Fibroblast of peridontal ligament (primary cell): ENCODE measurements around the gene DAZAP2.
"Not testable (repeated sequence)": the region's sequence is repeated elsewhere in the genome, so short reads cannot be mapped to it uniquely, and the experiment has no call there.

Experiments used
- DNase-seq: peaks from one replicate; pipeline ENCODE4 v3.0.0-alpha.2; 2010; ENCODE audit errors: extremely low read depth

The DAZAP2 gene

DNA sequence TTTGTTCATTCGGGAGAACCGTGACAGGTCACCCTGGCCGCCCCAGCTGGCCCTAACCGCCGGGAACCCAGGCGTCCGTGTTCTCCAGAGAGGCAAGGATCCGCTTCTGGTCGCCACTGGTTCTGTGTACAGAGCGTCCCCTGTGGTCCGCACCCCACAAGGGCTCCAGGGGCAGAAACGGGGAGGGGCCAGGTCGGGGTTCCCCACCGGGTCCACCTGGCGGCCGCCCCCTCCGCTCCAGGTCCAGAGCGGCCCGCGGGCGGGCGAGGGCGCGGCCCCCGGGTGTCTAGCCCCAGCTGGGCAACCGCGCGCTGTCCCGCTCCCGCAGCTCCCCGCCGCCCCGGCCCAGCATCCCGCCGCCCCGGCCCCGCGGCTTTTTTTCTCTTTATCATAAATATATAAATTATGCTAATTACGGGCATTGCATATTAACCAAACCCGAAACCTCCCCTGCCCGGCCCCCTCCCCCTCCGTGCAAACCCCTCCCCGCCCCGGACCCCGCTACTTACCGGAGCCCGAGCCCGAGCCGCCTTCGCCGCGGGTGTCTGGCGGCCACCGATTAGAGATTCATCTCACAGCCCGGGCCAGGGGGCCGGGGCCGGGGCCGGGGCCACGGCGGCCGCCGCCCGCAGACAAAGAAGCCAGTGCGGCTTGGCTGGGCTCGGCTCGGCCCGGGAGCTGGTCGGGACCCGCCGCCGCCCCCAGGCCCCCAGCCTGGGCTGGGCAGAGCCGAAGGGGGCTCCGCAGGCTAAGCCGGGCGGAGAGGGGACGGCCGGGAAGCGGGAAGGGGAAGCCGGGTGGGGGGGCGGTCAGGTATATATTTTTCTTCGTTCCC is 21.3 kb upstream of the DAZAP2 start:
- DNase-seq: peak; percentile 12

DNA sequence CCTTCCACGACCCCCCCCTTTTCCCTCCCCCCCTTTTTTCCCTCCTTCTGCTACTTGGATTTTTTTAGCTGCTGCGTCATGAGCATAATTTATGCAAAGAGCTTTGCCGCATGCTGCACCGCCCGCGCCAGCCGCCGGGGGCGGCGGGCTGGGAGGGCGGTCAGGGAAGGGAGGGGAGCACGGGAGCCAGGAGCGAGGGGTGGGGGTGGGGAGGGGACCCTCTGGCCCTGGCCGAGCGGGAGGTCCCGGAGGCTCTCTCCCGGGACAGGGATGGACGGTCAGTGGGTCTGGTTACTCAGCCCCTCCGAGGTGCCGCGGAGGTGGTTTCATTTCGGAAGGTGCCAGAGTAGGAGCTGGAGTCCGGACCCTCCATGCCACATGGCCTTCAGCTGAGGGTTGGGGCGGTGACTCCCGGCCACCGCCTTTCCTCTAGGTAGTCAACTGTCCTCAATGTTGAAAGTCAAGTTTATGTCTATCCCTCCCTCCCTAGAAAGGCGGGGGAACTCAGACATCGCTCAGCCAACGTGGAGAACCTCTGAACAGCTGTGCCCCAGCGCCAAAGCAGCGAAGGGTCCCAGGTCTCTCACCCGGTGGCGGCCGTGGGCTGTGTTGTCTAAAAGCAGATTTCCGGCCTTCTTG is 20.5 kb upstream of the DAZAP2 start, which contains the start of gene POU6F1:
Gene POU6F1, minus strand, starts transcription at position 95 of the 639 bp plus-strand sequence. CDS start 11,226 bp downstream, outside the sequence.
- DNase-seq: peak; percentile 81

DNA sequence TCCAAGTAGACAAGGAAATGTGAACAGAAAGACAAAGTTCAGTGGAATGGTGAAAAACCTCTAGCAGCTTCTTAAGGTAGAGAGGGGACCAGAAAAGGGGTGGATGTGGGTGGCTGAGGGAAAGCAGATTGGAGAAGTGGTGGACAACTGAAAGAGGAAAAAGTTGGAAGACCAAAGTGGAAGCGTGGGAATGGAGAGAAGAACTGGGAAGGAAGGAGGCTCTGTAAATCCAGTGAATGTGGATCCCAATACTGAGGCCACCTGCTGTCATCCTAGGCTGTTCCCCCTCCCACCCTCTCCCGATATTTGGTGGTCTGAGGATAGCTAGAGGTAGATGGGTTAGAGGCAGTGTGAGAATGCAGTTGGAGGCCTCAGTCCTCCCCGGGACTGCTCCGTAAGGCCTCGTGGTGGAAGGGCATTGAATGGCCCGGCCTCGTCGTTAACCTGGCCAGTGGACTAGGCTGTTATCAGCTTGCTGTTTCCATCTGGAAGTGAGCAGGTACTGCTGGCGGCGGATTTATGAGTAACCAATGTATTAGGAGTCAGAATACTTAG is 19.9 kb upstream of the DAZAP2 start:
- DNase-seq: no peak

DNA sequence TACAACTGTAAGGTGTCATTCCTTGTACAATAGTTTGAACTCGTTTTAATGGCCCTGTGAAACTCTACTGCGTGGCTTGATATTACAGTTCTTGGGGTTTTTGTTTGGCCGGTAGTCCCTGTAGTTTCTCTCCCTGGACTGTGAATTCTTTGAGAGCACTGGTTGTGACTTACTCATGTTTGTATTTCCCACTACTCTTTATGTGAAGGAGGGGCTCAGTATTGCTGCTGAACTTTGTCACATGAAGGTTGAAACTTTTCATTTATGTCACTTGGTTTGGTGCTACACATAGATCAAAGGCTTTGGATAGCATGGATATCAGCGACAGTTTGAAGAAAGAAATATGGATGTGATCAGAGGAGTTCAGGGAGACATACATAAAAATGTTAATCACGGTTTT is 19.3 kb upstream of the DAZAP2 start:
- no peak for DNase-seq

DNA sequence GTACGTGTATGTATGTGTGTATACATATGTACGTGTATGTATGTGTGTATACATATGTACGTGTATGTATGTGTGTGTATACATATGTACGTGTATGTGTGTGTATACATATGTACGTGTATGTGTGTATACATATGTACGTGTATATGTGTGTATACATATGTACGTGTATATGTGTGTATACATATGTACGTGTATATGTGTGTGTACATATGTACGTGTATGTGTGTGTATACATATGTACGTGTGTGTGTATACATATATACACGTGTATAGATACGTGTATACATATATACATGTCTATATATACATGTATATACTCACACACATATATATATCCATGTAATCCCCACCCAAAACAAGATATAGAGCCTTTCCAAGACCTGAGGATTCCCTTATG is 18.8 kb upstream of the DAZAP2 start:
- not testable (repeated sequence) for DNase-seq

DNA sequence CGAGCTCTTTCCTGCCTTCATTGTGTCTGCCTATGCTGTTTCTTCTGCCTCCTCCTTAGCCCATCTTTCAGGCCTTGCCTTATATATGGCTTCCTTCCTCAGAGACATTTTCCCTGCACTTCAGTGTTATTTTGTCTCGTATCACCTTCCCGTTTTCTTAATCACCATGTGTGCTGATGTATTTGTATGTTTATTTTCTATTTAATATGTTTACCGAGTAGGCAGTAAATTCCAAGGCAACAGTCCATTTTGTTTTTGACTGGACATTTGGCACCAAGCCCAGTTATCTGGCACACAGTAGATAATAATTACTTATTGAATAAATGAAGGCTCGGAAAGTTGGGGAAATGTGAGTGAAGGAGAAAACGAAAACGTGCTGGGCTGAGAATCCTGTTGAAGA is 16.2 kb upstream of the DAZAP2 start:
- no peak for DNase-seq

DNA sequence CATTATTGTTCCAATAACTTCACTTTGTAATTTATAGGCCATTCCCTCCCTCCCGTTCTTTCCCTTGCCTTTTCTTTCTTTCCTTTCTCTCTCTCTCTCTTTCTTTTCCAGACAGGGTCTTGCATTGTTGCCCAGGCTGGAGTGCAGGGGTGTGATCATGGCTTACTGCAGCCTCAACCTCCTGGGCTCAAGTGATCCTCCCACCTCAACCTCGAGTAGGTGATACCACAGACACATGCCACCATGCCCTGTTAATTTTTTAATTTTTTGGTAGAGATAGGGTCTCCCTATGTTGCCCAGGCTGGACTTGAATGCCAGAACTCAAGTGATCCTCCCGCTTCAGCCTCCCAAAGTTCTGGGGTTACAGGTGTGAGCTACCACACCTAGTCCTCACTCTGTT is 14.0 kb upstream of the DAZAP2 start:
- no peak for DNase-seq

DNA sequence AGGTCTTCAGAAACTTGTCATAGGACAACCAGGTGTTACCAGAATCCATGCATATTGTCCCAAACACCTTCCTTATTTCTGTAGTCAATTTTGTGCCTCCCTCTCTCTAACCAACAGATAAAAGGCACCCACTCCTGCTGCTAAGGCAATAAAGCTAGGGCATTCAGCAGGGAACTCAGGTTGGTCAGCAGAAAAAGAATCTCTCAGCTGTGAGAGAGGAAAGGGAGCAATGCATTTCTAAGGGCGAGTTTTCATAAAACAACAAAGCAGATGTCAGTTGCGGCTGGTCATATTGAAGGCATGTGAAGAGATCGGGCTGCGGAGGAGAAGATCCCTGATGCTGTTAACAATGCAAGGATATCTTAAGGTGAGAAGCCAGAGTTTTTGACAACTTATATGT is 13.4 kb upstream of the DAZAP2 start:
- no peak for DNase-seq

DNA sequence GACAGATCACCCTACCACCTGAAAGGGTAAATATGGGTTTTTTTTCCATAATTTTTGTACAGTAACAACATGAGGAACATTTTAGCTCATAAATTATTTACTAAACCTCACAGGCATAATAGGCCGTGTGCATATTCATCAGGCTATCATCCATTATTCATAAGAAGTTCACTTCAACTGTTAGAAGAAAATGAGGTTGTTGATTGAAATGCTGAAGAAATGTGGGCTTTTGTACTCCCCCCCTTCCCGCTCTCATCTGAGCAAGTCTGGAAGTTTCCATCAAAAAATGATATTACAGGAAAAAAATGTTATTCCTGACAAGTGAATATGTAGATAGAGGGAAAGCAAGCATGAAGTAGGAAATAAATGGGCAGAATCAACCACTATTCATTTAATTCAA is 12.9 kb upstream of the DAZAP2 start:
- DNase-seq: no peak

DNA sequence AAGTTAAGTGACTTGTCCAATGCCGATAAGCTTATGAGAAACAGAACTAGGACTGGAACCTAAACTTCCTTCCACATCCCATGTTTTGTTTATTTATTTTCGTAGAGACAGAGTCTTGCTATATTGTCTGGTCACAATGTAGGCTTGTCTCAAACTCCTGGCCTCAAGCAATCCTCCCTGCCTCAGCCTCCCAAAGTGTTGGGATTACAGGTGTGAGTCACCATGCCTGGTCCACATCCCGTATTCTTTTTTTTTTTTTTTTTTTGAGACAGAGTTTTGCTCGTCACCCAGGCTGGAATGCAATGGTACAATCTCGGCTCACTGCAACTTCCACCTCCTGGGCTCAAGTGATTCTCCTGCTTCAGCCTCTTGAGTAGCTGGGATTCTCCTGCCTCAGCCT is 11.5 kb upstream of the DAZAP2 start:
- not testable (repeated sequence) for DNase-seq

DNA sequence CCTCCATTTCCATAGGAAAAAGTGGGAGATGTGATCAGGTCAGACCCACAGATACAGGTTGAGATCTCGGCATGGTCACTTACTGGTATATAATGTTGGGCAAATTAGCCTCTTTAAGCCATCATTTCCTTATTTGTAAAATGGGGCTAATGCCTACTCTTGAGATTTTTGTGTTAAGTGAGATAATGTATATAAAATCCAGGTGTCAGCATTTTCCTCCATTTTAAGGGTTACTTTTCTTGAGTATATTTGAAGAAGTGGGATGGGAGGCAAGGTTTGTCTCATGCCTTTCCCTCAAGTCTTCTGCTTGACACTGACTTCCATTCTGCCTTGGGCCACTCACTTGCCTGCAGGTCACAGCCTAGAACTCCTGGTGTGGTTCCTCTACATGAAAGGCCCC is 10.7 kb upstream of the DAZAP2 start:
- no peak for DNase-seq

DNA sequence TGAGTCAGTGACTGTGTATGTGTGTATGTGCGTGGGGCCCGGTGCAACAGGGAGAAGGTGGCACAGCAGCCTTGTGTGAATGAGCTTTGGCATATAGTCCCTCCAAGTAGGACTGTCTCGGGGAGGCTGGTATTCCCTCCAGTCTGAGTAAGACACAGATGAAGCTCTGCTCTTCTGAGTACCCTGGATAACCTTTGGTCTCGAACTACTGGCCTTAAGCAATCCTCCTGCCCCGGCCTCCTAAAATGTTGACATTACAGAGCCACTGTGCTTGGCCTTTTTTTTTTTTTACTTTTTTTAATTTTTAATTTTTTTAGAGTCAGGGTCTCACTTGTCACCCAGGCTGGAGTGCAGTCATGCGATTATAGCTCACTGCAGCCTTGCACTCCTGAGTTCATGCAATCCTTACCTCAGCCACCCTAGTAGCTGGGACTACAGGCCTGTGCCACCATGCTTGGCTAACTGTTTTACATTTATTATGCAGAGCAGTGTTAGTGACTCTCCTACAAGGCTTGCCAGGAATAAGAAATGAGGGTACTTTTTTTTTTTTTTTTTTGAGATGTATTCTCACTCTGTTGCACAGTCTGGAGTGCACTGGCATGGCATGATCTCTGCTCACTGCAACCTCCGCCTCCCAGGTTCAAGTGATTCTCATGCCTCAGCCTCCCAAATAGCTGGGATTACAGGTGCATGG is 9.4 kb upstream of the DAZAP2 start:
- no peak for DNase-seq

DNA sequence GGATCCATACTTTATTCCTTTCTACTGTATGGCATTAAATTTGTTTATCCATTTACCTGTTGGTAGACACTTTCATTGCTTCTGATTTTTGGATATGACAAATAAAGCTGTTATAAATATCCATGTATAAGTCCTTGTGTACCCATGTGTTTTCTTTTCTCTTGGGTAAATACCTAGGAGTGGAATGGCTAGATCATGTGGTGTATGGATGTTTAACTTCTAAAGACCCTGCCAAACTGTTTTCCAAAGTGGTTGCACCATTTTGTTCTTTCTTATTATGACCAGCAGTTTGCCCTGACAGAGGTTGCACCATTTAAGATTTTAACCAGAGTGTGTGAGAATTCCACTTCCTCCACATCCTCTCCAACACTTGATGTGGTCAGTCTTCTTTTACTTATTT is 6.0 kb upstream of the DAZAP2 start:
- DNase-seq: no peak

DNA sequence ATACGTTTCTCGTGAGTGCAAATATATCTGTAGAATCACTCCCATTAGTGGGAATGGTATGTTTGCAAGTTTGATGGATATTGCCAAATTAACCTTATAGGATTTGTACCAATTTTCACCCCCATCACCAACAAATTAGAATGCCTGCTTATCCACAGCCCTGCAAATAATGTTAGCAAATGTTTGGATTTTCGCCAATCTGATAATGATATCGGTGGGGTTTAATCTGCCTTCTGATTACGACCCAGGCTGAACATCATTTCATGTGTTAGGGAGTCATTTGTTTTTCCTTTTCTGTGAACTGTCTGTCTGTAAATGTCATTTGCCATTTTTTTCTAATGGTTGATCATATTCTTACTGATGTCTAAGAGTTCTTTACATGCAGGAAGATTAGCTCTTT is 4.1 kb upstream of the DAZAP2 start:
- no peak for DNase-seq

DNA sequence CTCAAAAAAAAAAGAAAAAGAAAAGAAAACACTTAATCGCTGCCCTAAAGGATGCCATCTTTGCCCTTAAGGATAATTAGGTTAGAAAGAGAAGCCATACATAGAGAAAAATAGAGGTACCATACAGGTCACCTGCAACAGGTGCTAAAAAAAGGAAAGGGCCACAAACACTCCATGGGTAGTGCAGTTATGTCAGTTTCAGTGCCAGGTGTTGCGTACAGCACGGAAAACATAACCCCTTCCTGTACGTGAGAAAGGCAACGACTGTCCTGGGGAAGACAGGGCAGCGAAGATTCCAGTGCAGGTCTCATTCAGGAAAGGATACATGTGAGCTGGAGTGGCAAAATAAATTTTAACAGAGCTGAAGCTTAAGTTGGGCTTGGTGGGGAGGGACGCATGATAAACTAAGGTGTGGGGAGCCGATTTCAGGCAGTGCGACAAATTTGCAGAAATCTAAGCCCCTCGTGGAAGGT is 553 bp upstream of the DAZAP2 start:
- DNase-seq: no peak

DNA sequence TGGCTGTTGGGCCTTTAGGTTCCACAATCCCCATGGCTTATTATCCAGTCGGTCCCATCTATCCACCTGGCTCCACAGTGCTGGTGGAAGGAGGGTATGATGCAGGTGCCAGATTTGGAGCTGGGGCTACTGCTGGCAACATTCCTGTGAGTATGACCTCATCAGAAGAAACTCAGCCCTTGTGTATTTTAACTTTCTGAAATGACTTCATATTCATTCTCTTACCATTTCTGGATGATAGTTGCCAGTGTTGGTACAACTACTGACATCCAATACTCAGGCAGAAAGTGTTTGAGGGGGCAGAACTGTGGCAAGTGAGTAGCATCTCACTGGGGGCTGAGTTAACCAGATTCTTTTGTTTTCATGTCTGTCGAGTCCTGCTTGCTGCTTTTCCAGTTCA is 2.3 kb downstream of the DAZAP2 start:
- peak; percentile 68 for DNase-seq

DNA sequence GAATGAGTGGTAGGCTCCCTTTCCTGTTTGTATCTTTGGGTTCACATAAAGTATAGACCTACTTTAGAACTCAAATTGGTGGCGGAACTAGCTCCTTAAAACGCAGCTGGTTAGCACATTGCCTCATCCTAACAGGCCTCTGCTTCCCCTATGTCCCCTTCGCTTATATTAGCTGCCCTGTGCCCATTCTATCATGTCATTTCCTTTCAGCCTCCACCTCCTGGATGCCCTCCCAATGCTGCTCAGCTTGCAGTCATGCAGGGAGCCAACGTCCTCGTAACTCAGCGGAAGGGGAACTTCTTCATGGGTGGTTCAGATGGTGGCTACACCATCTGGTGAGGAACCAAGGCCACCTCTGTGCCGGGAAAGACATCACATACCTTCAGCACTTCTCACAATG is 3.5 kb downstream of the DAZAP2 start:
- no peak for DNase-seq

DNA sequence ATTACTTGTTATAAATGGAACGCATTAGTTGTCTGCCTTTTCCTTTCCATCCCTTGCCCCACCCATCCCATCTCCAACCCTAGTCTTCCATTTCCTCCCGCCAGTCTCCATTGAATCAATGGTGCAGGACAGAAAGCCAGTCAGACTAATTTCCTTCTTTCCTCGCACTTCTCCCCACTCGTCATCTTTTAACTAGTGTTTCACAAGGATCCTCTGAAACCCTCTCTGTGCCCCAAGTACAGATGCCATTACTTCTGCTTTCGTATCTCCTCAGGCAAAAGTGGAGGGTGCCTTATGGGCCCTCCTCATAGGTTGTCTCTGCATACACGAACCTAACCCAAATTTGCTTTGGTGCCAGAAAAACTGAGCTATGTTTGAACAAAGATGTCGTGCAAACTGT is 4.2 kb downstream of the DAZAP2 start:
- no peak for DNase-seq

DNA sequence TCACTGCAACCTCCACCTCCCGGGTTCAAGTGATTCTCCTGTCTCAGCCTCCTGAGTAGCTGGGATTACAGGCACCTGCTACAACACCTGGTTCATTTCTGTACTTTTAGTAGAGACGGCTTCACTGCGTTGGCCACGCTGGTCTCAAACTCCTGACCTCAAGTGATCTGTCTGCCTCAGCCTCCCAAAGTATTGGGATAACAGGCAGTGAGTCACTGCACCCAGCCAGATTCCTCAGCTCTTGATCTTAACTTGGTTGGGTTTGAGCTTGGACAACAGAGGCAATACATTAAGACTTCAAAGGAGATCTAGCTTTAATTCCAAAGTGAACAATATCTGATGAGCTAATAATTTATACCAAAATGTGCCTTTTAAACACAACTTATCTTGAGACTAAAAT is 5.6 kb downstream of the DAZAP2 start:
- peak; percentile 18 for DNase-seq

DNA sequence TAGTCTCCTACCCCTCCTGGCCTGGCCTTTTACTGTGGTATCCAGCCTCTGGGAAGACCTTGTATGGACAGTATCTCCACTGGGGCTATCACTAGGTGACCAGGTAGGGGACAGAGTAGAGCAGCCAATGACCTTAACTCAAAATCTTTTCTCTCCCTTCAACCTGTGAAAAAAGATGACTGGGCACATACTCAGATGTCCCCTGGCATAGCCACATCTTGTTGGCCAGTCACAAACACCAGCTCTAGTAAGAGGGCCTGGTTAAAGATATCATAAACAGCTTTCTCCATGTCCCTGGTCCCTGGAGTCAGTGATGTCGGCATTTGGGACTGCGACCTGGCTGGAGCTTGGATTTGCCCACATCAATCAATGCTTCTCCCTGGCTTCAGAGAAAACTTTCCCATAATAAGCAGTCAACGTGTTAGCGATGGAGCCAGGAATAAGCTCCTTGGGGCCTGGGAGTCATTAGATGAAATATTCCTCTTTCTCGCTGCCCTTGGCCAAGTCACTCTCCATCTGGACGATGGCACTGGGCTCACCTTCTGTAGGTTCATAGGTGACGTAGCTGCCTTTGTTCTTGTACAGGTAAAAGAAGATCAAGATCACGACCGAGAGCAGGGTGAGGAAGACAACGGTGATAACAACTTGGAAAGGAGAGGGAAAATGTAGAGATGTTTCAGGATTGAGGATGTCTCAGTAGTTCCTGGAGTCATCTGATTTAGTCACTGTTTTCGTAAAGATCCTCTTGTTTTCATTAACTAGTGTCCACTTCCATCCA is 7.0 kb downstream of the DAZAP2 start:
- DNase-seq: no peak

DNA sequence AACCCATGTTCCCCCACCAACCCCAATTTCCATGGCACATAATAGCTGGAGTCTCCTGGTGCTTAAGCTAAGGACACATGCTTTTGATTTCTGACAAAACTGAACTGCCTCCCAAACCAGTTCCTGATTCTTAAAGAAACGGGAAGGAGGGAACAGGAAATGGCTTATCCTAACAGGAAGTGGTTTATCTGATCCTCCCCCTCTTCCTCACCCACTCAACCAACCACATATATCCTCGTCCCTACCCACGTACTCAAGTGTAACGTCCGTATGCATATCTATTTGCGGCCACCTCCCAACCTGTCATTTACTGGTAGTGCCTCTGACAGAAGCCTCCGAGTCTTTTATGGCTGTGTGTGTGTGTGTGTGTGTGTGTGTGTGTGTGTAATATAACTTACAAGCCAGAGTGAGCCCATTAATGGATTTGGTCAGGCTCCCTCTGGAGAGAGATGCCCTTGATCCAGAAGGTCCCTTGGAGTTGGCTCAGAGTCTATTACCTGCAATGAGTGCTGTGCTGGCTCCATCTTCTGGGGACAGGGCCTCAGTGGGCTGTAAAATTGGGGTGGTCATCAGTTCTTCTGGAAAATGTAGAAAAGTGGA is 7.7 kb downstream of the DAZAP2 start:
- peak; percentile 64 for DNase-seq
